ENCODE data around the gene RRBP1.
"Not testable (repeated sequence)": the region's sequence is repeated elsewhere in the genome, so short reads cannot be mapped to it uniquely, and the experiment has no call there.

The RRBP1 gene

DNA sequence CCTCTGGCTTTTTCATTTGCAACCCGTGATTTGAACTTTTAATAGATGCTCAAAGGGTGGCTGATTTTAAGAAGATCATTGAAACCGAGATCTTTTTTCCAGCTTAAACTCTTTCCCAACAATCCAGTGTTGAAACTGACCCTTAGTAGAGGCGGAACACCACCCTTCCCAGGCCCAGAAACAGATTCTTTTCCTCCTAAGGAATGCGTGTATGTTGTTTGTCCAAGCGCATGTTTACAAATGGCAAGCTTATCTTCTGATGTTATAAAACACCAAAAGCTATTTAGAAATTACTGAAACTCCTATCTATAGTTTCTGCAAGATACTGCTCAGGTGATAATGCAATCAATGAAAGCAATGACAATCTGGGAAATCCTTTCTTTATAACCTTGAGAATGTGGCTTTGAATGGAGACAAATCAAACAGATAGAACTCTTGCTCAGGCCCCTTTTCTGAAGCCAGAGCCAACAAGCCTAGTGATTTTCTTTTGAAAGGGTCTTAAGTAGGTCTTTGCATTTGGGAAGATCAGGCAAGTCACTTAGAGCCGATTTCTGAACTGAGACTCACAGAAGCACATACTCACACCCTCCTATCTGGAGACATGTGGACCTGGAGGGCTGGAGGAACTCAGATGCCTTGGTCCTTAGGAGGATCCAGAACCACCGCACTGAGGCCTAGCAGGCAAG lies 26.8 kb upstream of the RRBP1 start:
- no peak for DNase-seq (ENCODE audit: low spot score)

DNA sequence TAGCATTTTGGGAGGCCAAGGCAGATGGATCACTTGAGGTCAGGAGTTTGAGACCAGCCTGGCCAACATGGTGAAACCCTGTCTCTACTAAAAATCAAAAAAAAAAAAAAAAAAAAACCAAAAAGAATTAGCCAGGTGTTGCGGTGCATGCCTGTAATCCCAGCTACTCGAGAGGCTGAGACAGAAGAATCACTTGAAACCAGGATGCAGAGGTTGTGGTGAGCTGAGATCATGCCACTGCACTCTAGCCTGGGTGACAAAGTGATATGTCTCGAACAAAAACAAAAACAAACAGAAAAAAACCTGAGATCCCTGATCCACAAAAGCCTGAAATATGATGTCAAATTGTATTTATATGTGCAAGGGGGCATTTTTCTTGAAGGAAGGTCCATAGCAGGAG lies 25.9 kb upstream of the RRBP1 start:
- DNase-seq (ENCODE audit: low spot score) = not testable (repeated sequence)

DNA sequence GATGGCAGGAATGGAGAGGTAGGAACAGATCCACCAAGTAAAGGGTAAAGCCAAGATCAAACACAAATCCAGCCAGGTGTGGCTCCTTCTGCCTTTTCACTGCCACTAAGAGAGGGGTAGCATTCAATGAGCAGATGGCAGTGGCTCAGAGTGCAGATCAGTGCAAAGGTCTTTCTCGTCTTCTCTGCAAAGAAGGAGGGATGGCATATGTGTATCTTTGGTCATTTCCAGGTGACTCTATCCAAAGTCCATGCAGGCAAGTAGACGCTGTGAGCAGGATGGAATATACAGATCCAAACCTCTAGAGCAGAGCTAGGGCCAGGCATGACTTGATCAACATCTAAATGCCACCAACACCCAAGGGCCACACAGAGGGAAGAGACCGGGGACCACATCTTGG lies 24.6 kb upstream of the RRBP1 start:
- DNase-seq (ENCODE audit: low spot score) = no peak

DNA sequence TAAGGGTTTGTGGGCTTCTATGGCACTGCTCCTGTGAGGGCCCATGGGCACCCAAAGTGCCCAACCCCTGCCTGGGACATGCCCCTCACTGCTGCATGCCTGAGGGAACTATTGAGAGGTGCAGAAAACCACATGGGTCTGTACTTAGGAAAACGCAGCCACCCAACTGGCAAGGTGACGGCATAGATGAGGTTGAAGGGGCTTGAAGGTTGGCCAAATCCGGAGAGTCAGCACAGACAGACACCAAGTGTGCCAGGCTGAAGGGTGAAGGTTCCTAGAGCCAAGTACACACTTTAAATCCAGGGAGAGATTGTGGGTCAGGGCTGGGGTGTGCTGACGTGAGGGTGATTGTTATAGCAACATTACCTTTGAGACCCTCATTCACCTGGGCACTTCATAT lies 23.9 kb upstream of the RRBP1 start:
- no peak for DNase-seq (ENCODE audit: low spot score)

DNA sequence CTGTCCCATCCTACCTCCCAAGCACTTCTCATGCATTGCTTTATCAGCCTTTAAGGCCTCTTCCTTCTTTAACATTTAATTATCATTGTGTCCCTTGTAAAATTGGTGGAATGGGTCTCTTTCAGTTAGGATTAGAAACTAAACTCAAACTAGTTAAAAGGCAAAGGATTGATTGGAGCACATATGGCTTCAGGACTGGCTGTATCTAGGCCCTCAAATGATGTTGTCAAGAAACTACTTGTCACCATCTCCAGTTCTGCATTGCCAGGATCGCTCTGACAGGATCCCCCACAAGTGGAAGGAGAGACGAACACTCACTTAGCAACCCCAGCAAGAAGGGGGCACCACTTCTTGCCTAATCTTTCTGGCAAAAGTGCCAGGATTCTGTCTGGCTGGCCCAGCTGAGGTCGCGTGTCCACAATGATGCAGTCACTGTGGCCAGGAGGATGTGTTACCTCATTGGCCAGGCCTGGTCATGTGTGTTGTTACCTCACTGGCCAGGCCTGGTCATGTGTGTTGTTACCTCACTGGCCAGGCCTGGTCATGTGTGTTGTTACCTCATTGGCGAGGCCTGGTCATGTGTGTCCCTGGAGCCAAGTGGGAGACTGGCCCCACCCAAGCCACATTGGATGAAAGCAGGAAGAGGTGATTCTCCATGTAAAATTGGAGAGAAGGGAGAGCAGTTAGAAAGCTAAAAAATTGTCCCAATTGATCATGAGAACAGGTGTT lies 22.7 kb upstream of the RRBP1 start:
- DNase-seq (ENCODE audit: low spot score) = no peak

DNA sequence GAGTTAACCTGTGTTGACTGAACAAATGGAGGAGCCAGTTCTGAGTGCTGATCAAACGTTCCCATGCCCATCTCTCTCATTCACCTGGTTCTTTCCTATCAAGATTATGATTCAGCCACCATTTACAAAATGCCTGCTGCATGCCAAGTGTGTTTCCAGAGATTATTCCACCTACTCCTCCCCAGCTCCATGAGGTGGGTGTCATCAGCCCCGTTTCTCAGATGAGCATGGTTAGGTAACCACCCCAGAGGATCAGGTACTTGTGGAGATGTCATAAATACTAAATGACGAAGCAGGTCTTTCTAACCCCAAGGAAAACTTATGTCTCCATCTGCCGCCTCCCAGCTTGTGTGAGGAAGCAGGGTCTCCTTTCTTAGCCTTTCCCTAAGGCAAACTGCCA lies 19.8 kb upstream of the RRBP1 start:
- no peak for DNase-seq (ENCODE audit: low spot score)

DNA sequence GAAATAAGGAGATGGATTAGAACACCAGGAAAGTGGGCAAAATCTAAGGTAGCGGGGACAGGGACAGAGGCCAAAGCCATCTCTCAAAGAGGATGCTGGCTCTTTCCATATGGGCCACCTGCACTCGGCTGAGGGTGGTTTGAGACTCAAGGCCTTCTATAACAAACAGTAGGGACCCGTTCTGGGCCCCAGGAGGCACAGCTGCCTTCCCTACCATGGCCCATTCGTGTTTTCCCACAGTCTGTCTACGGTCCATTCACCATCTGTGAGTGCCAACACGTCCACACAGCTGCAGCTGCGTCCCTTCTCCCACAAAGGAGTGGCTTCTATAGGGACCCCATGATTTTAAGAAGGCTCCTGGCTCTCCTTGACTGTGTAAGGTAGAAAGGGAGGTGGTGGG lies 18.6 kb upstream of the RRBP1 start:
- DNase-seq (ENCODE audit: low spot score) = no peak

DNA sequence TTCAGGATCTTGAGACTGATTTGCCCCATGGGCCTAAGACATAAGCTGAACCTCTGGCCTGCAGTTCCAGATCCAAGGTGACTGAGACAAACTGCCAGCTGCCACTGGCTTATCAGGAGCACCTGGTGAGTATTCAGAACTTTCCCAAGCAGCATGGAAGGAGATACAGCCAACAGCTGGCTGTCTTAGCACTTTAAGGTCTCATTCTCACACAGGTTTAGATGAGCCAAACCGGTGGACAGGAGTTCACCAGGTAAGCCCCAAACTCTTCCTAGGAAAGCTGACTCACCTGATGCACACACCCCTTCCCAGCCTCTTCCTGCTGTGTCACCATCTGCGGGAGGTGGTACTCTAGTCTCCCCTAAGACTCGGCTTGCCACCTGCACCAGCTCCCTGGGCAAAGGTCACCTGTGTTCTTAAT lies 17.9 kb upstream of the RRBP1 start, which contains the start of gene BANF2:
TSS of gene BANF2 (plus strand) at position 36 of the 421 bp plus-strand sequence. CDS start 25,060 bp downstream, outside the sequence.
- DNase-seq (ENCODE audit: low spot score) = no peak

DNA sequence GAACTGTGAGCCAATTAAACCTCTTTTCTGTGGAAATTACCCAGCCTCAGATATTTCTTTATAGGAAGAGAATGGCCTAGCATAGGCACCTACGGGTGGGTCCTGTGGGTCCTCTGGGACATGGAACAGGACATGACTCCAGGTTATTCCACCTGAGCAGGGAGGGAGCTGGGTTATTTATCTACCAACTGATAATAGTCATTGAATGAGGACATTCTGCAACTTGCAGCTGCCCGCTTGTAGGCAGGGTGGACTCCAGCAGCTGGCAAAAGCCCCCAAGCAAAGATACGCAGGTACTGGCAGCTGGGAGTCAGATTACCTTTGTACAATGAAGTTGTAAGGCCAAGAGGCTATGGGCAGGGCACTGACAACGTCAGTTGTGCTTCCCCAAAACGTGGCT lies 16.3 kb upstream of the RRBP1 start:
- DNase-seq (ENCODE audit: low spot score) = no peak

DNA sequence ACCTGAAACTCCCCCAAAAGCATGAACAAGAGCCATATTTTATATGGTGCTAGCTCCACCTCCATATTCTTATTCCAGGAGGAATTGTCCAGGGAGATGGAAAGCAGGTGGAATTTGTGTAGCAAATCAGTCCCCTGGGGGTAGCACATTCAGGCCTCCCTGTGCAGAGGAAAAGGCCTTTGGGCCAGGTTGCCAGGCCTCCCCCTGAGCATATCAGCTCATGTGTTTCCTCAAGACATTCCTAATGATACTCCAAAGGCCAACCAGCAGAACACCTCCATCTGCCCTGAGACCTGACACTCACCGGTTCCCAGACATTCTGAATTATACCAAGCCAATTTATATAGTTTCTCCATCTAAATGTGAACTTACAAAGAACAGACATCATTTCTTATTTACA lies 15.1 kb upstream of the RRBP1 start:
- DNase-seq (ENCODE audit: low spot score) = no peak

DNA sequence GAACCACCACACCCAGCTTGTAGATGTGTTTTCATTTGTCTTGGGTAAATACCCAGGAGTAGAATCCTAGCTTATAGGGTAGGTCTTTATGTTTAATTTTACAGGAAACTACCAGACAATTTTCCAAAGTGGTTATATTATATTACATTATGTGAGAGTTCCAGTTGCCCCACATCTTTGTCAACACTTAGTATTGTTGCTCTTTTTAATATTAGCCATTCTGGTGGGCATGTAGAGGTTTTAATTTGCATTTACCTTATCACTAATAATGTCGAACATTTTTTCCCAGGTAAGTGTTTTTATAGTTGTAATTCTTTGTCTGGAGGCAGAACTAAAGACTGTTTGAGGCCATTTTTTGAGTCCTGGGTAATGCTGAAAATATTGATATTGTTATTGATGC lies 14.2 kb upstream of the RRBP1 start:
- DNase-seq (ENCODE audit: low spot score) = no peak

DNA sequence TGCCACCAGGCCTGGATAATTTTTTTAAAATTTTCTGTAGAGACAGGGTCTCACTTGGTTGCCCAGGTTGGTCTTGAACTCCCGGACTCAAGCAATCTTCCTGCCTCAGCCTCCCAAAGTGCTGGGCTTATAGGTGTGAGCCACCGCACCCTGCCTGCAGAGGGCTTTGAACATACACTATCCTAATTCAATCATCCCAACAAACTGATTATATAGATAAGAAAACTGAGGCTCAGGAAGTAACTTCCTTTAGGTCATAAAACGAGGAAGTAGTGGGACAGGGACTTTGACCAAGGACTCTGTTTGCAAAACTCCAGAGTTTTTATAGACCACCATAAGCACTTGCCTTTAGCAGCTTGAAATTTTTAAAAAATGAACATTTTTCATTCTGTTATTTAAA lies 12.7 kb upstream of the RRBP1 start:
- DNase-seq (ENCODE audit: low spot score) = no peak

DNA sequence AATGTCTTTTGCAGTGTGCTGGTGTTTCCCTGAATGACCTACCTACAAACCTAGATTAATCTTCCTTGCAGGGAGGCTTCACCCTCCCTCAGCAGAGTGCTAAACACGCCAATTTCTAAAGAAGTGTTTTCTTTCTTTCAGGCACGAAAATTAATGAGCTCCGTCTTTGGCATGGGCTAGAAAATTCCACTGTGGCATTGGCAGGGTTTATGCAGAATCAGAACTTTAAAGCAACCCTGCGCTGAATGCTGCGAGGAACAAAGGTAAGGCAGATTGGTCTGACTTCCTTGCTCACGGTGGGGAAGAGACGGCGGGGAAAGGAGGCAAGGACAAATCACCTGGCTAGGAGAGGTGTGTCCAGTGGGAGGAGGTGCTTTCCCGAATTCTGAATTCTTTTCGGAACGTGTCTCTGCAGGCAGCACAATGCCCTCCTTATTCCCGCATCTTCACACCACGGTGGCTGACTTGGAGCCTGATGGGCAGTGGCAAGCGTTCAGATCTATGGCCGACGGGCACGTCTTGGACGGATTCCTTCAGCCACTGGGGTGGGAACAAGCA lies 11.5 kb upstream of the RRBP1 start:
- no peak for DNase-seq (ENCODE audit: low spot score)

DNA sequence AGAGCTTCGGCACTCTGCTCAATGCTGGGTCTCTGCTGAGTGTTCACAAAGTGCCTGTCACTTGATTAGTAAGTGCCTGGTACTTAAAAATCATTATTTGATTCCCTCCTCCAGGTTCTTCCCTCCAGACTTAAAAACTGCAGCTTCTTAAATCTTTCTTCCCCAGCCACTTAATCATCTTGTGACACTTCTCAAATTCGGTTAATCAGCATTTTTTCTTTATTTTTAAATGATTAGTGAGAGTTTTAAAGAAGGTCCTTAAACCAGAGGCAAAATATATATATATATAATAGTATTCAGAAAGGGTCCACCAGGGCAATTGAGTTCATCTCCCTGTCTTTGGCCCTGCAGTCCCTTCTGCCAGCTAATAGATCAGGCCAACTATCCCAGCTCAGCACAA lies 9.7 kb upstream of the RRBP1 start:
- no peak for DNase-seq (ENCODE audit: low spot score)

DNA sequence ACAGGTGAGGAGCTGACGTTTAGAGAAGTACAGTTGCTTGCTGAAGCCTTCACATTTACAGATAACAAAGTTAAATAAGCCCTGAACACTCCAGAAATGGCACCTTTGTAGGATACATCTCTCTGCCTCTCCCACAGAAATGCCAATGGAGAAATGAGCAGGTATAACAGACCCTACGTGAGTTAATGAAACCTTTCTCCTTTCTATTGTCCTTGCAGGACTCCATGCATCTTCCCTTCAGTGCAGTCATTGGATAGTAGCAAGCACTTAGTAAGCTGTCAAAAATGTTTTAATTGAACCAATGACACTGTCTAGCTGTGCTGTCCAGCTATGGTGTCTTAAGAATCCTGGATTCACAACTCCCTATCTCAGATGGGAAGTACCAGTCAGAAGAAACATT lies 8.1 kb upstream of the RRBP1 start:
- DNase-seq (ENCODE audit: low spot score) = no peak

DNA sequence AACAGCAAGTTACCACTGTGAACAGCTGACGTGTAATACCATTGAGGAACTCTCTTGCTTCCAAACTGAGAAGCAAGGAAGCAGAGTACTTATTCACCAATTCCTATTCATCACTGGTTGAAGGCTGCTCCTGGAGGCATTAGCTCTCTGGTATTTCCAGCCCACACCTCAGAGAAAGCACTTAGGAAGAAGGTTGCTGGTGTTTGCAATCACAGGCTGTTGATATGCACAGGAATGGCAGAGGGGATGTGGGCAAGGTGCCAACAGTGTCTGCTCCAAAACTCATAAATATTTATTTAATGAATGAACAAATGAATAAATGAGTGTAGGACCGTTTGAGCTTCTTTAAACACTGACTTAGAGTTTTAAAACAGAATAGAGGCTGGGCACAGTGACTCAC lies 6.9 kb upstream of the RRBP1 start:
- no peak for DNase-seq (ENCODE audit: low spot score)

DNA sequence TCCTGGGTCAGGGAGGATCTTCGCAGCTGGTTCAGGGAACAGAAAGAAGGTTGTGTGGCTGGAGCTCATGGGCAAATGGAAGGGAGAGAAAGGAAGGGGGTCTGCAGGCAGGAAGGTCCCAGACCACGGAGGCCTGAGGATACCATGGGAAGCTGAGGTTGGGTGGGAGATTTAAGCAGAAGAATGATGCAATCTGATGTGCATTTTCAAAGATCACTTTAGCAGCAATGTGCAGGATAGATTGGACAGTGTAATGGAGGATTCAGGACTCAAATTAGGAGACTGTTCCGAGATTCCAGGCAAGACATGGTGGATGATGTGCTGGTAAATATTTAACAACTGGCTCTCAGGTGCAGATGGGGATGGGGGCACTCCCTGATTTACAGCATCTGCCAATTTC lies 5.8 kb upstream of the RRBP1 start:
- no peak for DNase-seq (ENCODE audit: low spot score)

DNA sequence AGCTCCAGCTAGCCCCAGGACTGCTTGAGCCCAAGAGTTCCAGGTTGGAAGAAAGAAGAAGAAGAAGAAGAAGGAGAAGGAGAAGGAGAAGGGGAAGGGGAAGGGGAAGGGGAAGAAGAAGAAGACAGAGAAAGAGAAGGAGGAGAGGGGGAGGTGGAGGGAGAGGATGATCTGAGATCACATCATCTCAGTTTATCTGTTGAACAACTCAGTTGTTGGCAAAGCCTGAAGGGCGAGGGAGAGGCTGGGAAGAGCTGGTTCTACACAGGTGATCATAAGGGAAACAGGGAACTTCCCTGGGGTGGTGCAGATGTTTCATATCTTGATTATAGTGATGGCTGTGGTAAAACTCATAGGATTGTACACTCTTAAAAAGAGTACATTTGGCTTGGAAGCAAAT lies 3.1 kb upstream of the RRBP1 start:
- no peak for DNase-seq (ENCODE audit: low spot score)

DNA sequence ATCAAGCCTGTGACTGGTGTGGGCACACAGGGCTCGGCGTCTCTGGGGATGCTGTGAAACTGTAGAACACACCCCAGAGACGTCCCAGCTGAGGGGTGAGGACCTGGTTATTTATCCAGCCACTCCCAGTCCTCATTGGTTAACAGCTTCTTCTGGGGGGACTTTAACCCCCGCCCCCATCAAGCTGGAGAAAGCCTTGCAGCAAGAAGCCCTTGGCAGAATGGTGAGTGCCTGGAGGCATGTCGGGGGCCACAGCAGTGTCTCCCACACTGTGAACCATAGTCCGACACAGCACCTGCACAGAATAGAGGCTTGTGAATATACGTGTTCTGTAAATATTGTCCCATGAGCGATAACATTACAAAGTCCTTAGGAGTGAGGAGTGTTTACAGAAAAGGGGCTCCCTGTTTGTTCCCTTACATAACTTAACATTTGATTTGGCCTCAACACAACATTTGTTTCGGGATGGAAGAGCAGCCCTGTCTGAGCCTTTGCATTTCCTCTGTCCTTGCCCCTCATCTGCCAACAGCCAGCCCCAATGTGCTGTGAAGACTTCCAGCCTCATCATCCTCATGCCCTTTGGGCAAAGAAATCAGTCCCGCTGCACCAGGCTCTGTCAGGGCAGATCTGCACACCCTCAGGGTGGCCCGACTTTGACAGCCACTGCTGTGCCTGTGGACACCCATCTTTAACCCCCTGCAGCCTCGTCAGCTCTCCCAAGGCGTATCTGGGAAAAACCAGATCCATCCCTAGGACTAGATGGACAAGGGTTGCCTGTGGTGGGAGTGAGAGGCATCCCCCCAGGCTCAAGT lies 2.2 kb upstream of the RRBP1 start:
- no peak for DNase-seq (ENCODE audit: low spot score)

DNA sequence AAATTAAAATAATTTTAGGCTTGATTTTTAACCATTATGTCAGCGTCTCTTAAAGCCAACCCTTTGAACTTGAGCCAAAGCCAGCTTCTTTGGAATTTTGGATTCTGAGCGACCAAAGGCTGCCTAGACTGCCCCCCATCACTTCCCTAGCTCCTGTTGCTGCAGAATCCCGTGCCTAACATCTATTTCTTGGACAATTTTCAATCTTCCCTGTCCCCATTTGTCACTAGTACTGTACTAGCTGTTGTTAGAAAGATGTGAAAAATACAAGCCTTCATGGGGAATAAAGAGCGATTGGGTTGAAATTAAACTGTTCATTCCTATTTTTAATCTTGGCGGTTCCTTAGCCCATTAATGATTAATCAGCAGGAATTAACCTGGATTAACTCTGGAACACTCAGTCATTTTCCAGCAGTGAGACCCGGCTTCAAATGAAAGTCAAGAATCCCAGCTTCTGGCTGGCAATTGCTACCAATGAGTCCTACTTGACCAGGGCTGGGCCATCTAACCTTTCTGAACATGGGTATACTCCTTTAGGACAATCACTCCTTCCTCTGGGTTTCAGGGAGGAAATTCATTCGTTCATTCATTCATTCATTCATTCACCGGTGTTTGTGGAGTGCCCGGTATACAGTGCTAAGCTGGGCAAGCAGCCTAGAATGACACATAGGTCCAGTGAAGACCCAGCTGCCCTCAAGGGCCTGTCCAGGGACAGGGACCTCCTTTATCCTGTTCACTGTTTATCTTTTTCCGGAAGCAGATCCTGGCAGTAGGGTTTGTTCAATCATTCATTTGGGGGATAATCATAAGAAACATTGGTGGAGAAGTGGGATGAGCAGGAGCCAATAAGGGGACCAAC lies 1.4 kb upstream of the RRBP1 start:
- DNase-seq (ENCODE audit: low spot score) = no peak

DNA sequence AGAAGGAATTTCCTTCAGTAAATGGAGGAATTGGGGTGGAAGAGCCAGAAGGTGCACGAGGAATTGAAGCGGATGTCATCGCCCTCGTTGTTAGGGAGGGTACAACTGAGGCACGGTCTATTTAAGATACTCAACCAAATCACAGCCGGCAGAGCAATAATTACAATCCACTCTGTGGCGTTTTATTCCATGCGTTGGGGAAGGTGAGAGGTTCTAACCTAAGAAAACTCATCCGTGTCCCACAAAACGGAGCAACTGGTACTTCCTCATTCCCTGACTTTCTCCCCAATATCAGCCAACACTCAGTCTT lies 802 bp upstream of the RRBP1 start:
- no peak for DNase-seq (ENCODE audit: low spot score)

DNA sequence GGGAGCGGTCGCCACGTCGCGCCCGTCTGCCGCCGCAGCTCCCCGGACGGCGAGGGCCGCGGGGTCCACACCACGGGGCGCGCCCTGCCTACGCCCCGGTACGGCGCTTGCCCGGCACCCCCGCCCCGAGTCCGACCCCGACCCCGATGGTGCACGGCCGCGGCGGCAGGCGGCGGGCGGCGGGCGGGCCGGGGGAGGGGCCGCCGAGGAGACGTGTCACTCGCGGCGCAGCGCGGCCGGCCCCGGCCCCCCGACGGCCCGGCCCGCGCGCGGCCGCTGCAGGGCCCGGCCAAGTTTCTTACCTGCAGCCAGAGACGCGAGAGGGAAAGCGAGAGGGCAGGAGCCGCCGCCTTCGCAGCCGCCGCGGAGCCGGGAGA lies 328 bp downstream of the RRBP1 start:
- DNase-seq (ENCODE audit: low spot score) = peak; percentile 35

Measured in iPS-NIHi11 (cell line).